Right atrium auricular region (tissue), 2 donors: ENCODE measurements around the gene TGFBR3. TPM values are rescaled to one million over a fixed set of nuclear protein-coding genes. Genes with fewer than 3 reads are reported as not detected.
A peak's percentile ranks its signal among the peaks of the same experiment; 100 is the strongest.

Experiments used
- DNase-seq: peaks from one replicate; pipeline ENCODE4 v3.0.0-alpha.2; 2019; ENCODE audit warnings: low spot score
- H3K27ac ChIP-seq, 2 donors: fragments of 200-600 bp; sonication (generic); 1 replicate in 1 of 2; 2 replicates in 1 of 2; pipeline ENCODE4 v1.5.1; 2016 to 2019
- H3K27me3 ChIP-seq, 2 donors: fragments of 200-600 bp; sonication (generic); one replicate each; pipeline versions ENCODE4 v1.5.1 to v1.6.0; 2017 to 2019
- H3K36me3 ChIP-seq: fragments of 200-600 bp; sonication (generic); one replicate; pipeline ENCODE4 v1.5.1; 2016
- H3K4me1 ChIP-seq, 2 donors: fragments of 200-600 bp; sonication (generic); one replicate each; pipeline versions ENCODE4 v1.5.1 to v1.6.0; 2017 to 2019
- H3K4me3 ChIP-seq, 2 donors: fragments of 200-600 bp; sonication (generic); 1 replicate in 1 of 2; 2 replicates in 1 of 2; pipeline ENCODE4 v1.5.1; 2017 to 2019; ENCODE audit warnings: mild to moderate bottlenecking in 1 of 2, moderate library complexity in 1 of 2
- H3K9me3 ChIP-seq, 2 donors: fragments of 200-600 bp; sonication (generic); one replicate each; pipeline ENCODE4 v1.5.1; 2019
- total RNA-seq, 2 donors: library from RNA; depleted of rRNA; stranded (reverse); fragments of >200 nt; gene quantifications; one replicate each; pipeline ENCODE4 v1.1.0, GENCODE V29; 2016
- TF ChIP-seq, protein P1 (sequence below), 2 donors: fragments of 200-600 bp; sonication (generic); IDR thresholded peaks; one replicate each; pipeline ENCODE4 v1.5.1; 2019; ENCODE audit warnings: antibody characterized with exemption in 2 of 2

TGFBR3 gene
- total RNA-seq, 2 donors from 2014 or later, result 40.5 to 64.8 TPM

DNA sequence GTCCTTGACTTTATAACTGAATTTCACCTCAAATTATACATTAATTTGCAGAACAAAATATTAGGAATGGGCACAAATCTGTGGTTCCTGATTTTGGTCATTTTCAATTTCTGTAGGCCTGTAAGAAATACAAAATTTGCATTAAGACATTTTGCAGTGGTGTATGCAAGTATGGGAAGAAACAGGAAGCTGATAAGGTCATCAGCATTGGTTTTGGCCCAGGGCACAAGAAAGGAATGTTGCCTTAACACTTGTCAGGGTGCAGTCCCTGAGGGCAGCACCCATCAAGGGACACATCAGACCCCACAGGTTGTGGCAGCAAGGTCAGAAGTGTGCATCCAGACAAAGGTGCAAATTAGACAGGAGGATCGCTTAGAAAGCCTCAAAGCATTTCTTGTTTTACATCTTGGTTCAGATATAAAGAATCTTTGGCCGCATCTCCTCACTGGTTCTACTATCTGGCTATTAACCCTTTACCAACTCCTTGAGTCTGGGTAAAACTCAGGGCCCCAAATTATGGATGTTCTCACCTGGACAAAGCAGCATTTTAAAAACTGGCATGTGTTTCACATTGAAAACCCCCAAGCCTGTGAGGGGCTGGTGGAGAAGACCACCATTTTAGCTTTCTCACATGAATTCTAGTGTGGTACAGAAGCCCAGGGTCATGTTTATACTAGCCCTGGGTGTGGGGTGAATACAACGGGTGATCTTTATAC lies 202.9 kb downstream of the TGFBR3 start:
- DNase-seq, result no peak
- H3K27ac ChIP-seq, result no peak overlapping the region
- TF ChIP-seq, protein P1, sequence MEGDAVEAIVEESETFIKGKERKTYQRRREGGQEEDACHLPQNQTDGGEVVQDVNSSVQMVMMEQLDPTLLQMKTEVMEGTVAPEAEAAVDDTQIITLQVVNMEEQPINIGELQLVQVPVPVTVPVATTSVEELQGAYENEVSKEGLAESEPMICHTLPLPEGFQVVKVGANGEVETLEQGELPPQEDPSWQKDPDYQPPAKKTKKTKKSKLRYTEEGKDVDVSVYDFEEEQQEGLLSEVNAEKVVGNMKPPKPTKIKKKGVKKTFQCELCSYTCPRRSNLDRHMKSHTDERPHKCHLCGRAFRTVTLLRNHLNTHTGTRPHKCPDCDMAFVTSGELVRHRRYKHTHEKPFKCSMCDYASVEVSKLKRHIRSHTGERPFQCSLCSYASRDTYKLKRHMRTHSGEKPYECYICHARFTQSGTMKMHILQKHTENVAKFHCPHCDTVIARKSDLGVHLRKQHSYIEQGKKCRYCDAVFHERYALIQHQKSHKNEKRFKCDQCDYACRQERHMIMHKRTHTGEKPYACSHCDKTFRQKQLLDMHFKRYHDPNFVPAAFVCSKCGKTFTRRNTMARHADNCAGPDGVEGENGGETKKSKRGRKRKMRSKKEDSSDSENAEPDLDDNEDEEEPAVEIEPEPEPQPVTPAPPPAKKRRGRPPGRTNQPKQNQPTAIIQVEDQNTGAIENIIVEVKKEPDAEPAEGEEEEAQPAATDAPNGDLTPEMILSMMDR (IDR thresholded peaks at IDR 0.05), result no peak
- H3K9me3 ChIP-seq, result no peaks in the 10 kb centered on the region
- peaks cover 40% of the 10 kb centered on the region for H3K36me3 ChIP-seq
- no peak overlapping the region for H3K4me3 ChIP-seq
- no peaks in the 10 kb centered on the region for H3K27me3 ChIP-seq
- peaks cover 0 to 28% of the 10 kb centered on the region in 2 donors for H3K4me1 ChIP-seq

DNA sequence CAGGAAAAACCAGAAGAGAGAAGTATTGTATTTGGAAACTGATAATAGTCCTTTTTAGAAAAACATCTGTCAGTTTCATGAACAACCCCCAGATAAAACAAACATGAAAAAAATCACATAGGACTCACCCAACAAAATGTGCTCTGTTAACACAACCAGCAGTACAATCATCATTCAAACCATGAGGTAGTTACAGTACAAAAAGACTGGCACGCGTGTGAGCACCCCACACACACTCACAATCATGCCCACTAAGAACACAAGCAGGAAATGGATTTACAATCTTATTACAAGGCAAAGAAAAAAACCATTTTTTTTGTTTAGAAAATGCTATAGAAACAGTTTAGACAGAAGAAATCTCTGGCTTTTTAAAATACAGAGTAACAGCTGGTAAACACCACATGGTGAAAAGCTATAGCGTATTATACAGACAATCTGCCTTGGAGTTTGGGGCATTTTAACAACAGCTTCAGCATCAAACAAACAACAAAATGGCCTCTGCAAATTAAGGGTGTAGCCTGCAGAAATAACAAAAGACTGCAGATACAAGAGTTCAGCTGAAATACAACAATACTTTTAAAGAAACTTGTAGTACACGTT lies 205.3 kb downstream of the TGFBR3 start:
- peaks cover 0 to 17% of the 10 kb centered on the region in 2 donors for H3K4me1 ChIP-seq
- no peaks in the 10 kb centered on the region for H3K9me3 ChIP-seq
- no peak overlapping the region for H3K4me3 ChIP-seq
- H3K27me3 ChIP-seq, result no peaks in the 10 kb centered on the region
- TF ChIP-seq, protein P1 (IDR thresholded peaks at IDR 0.05), result no peak
- no peak overlapping the region for H3K27ac ChIP-seq
- H3K36me3 ChIP-seq, result peaks cover 28% of the 10 kb centered on the region
- DNase-seq, result no peak

DNA sequence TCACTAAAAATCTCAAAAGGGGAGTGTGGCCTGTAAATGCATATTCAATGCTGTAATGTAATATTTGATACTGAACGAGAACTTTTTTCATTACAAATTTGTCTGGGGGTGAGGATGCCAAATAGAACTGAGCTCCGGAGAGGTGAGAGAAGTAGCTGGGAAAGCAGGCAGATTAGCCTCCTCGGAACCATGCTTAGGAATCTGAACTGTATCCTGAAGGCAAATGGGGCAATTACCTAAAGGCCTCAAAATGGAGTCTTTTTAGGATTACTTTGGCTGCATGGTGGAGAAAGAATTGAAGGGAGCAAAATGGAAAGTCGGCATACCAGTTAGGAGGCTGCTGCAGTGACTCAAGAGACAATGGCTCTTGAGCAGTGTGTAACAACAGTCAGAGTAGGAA lies 206.5 kb downstream of the TGFBR3 start:
- DNase-seq, result no peak
- peaks cover 28% of the 10 kb centered on the region for H3K36me3 ChIP-seq
- H3K27ac ChIP-seq, result no peak overlapping the region
- no peaks in the 10 kb centered on the region for H3K9me3 ChIP-seq
- peaks cover 0 to 4% of the 10 kb centered on the region in 2 donors for H3K4me1 ChIP-seq
- no peak overlapping the region for H3K4me3 ChIP-seq
- no peaks in the 10 kb centered on the region for H3K27me3 ChIP-seq
- TF ChIP-seq, protein P1 (IDR thresholded peaks at IDR 0.05), result no peak

- H3K36me3 ChIP-seq, result peaks cover 6% of the 10 kb centered on the region
- TF ChIP-seq, protein P1 (IDR thresholded peaks at IDR 0.05), result no peak
Measured at GRCh38 chr1:91676030-91676429, 209.9 kb downstream of the TGFBR3 start.

DNA sequence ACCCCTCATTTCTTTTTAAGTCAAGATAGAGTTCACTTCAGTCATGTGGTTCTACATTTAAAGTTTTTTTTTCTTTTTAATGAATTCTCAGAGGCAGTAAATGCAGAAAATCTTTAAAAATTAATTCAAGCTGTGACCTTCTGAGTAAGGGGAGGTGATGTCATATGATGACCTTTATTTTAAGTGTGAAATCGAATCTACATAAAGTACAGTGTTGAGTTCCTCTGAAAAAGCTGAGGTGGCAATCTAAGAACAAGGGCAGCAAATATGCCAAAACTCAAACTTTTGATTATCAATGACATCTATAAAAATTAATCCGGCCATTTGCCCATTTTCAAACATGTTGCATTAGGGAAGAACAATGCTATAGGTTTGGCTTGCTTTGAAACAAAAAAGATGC lies 211.8 kb downstream of the TGFBR3 start:
- no peak overlapping the region for H3K4me3 ChIP-seq
- H3K36me3 ChIP-seq, result no peaks in the 10 kb centered on the region
- DNase-seq, result no peak
- H3K9me3 ChIP-seq, result no peaks in the 10 kb centered on the region
- H3K4me1 ChIP-seq, result no peaks in the 10 kb centered on the region
- TF ChIP-seq, protein P1 (IDR thresholded peaks at IDR 0.05), result no peak
- no peaks in the 10 kb centered on the region for H3K27me3 ChIP-seq
- peak overlapping the region in 1 of 2 donors; percentile 31 for H3K27ac ChIP-seq

More at GRCh38 chr1:91676030-91676429, 209.9 kb downstream of the TGFBR3 start:
- no peak for DNase-seq
- no peaks in the 10 kb centered on the region for H3K4me1 ChIP-seq
- H3K27me3 ChIP-seq, result no peaks in the 10 kb centered on the region
- no peaks in the 10 kb centered on the region for H3K9me3 ChIP-seq
- H3K4me3 ChIP-seq, result no peak overlapping the region
- no peak overlapping the region for H3K27ac ChIP-seq
